ENCODE results near the gene NRN1.

NRN1 gene

GRCh38 chr6:6002005-6002847 lies 4.5 kb downstream of the NRN1 start:
- DNase-seq (ENCODE audit: low read depth), result no peak

- DNase-seq (ENCODE audit: low read depth), result no peak
These were observed 5.3 kb downstream of the NRN1 start for GRCh38 chr6:6001443-6001842.

- no peak for DNase-seq (ENCODE audit: low read depth)
These were observed 6.8 kb downstream of the NRN1 start for GRCh38 chr6:5999688-6000608.

- DNase-seq (ENCODE audit: low read depth), result no peak
These were observed 7.7 kb downstream of the NRN1 start for GRCh38 chr6:5998711-5999687.

GRCh38 chr6:5998236-5998635 lies 8.5 kb downstream of the NRN1 start:
- no peak for DNase-seq (ENCODE audit: low read depth)

- no peak for DNase-seq (ENCODE audit: low read depth)
These were observed 9.2 kb downstream of the NRN1 start for GRCh38 chr6:5997420-5997987.

- no peak for DNase-seq (ENCODE audit: low read depth)
These were observed 9.9 kb downstream of the NRN1 start for GRCh38 chr6:5996714-5997419.

GRCh38 chr6:5995949-5996713 lies 10.6 kb downstream of the NRN1 start:
- no peak for DNase-seq (ENCODE audit: low read depth)

GRCh38 chr6:5995658-5995948 lies 11.1 kb downstream of the NRN1 start:
- no peak for DNase-seq (ENCODE audit: low read depth)

- DNase-seq (ENCODE audit: low read depth), result no peak
These were observed 11.6 kb downstream of the NRN1 start for GRCh38 chr6:5994999-5995657.

- no peak for DNase-seq (ENCODE audit: low read depth)
These were observed 12.3 kb downstream of the NRN1 start for GRCh38 chr6:5994234-5994998.

- DNase-seq (ENCODE audit: low read depth), result no peak
These were observed 14.0 kb downstream of the NRN1 start for GRCh38 chr6:5992551-5993225.

- DNase-seq (ENCODE audit: low read depth), result no peak
These were observed 15.9 kb downstream of the NRN1 start for GRCh38 chr6:5990786-5991185.

- DNase-seq (ENCODE audit: low read depth), result no peak
These were observed 17.5 kb downstream of the NRN1 start for GRCh38 chr6:5989141-5989723.

- no peak for DNase-seq (ENCODE audit: low read depth)
These were observed 19.9 kb downstream of the NRN1 start for GRCh38 chr6:5986861-5987260.

GRCh38 chr6:5984150-5985089 lies 22.3 kb downstream of the NRN1 start:
- no peak for DNase-seq (ENCODE audit: low read depth)

Data from non-pigmented ciliary epithelial cell (primary cell).